Pancreas (tissue), 10 donors: Measurements from ENCODE around the gene CACNA2D2. TPM values are rescaled to one million over a fixed set of nuclear protein-coding genes. Genes with fewer than 3 reads are reported as not detected.

Experiments used
- ATAC-seq, 4 donors: fragments of 200-7000 bp; cut with Tn5 transposase; one replicate each; pipeline versions ENCODE4 v1.8.0 to v1.9.1; 2020; ENCODE audit warnings: mild to moderate bottlenecking in 4 of 4, moderate library complexity in 4 of 4
- DNase-seq, 6 donors: peaks; one replicate each; pipeline ENCODE4 v3.0.0-alpha.2; 2020
- FAIRE-seq: peaks from 2 replicates; lab custom pipeline; 2012; peaks lifted over from hg19 to GRCh38; lab: Jason Lieb, UNC
- H3K27ac ChIP-seq, 4 donors: fragments of 200-600 bp; sonication (generic); 1 replicate in 3 of 4; 2 replicates in 1 of 4; pipeline versions ENCODE4 v1.5.0 to v1.8.0; 2020
- H3K27me3 ChIP-seq, 4 donors: fragments of 200-600 bp; one replicate each; pipeline ENCODE4 v1.8.0; 2021
- H3K36me3 ChIP-seq, 3 donors: fragments of 200-600 bp; sonication (generic) in 1 of 3; one replicate each; pipeline versions ENCODE4 v1.5.0 to v1.8.0; 2020 to 2021
- H3K4me1 ChIP-seq, 3 donors: fragments of 200-600 bp; one replicate each; pipeline ENCODE4 v1.8.0; 2021
- H3K4me3 ChIP-seq, 4 donors: fragments of 200-600 bp; sonication (generic) in 2 of 4; one replicate each; pipeline versions ENCODE4 v1.5.0 to v1.8.0; 2020 to 2021
- H3K9me3 ChIP-seq, 4 donors: fragments of 200-600 bp; one replicate each; pipeline ENCODE4 v1.8.0; 2021
- CTCF ChIP-seq, 4 donors: fragments of 200-600 bp; sonication (generic) in 3 of 4; IDR thresholded peaks; one replicate each; pipeline versions ENCODE4 v1.5.0 to v1.8.0; 2021; ENCODE audit warnings: antibody characterized with exemption in 4 of 4
- WGBS, 2 donors: extraction: QIAGEN DNeasy Blood & Tissue Kit; methylation state at CpG; one replicate each; pipeline ENCODE4 v1.1.7; 2013; 5-methylcytosine and 5-hydroxymethylcytosine counted together
- intact Hi-C, 3 donors: fragments of 100-400 bp; cut with DNase I; formaldehyde crosslinking; loops; one replicate each; pipeline versions ENCODE4 v1.11.1 to v1.14.2; 2022
- polyA plus RNA-seq, 2 donors: library from polyadenylated mRNA; stranded (reverse); fragments of 200-250 nt; gene quantifications; one replicate each; pipeline ENCODE4 v1.2.3, GENCODE V29; 2013
- total RNA-seq, 6 donors: library from RNA; stranded (reverse); fragmentation: NEBNext Ultra II Directional in 4 of 6; extraction: Animal tissue kit (Norgen Biotek cat#: 25700) in 4 of 6; gene quantifications; one replicate each; pipeline versions ENCODE4 v1.2.1 to v1.2.4, GENCODE V29; 2021 to 2023
- donor health status: healthy with polysubstance abuse.
- donor health status: DM: no; HTN: no; CAD: no; lungs with moderate emphysema.
- donor health status: DM: no; HTN: no; CAD: no.
- donor health status: control.
- donor health status: control.
- donor health status: Bipolar disorder and iron deficiency.
- donor health status: DM: yes; HTN: yes; CAD: no.
- donor health status: DM: no; HTN: no; CAD: no.
- donor health status: DM: no; HTN: no; CAD: no.
- donor health status: DM: yes; HTN: yes; CAD: no.

The CACNA2D2 gene
- total and polyA plus RNA-seq, 8 donors: 1.1 to 19.5 (median 3.3) TPM

GRCh38 chr3:50395070-50395860, 108.2 kb downstream of the CACNA2D2 start:
- no peak for ATAC-seq
- intact Hi-C loops: no loop called here

GRCh38 chr3:50393061-50393460, 110.4 kb downstream of the CACNA2D2 start:
- Histone ChIP-seq H3K36me3 (no peaks in the 10 kb centered on the region), H3K4me1 (peaks cover 14 to 27% (median 27%) of the 10 kb centered on the region in 3 donors), H3K9me3 (no peaks in the 10 kb centered on the region), H3K27me3 (no peaks in the 10 kb centered on the region), H3K27ac (no peak overlapping the region), H3K4me3 (no peak overlapping the region)
- TF ChIP-seq CTCF (IDR thresholded peaks at IDR 0.05): no peak
- WGBS, 2 donors: 80 to 94% methylated on average over 5 of the region's 5 CpGs
- FAIRE-seq (no peak), DNase-seq (no peak), ATAC-seq (no peak)
- intact Hi-C loops: no loop called here

More at GRCh38 chr3:50395070-50395860, 108.2 kb downstream of the CACNA2D2 start:
- WGBS, 2 donors: 69 to 70% methylated on average over 10 of the region's 10 CpGs
- no peak for TF ChIP-seq CTCF (IDR thresholded peaks at IDR 0.05)
- Histone ChIP-seq H3K27me3 (no peaks in the 10 kb centered on the region), H3K9me3 (no peaks in the 10 kb centered on the region), H3K4me3 (no peak overlapping the region), H3K27ac (no peak overlapping the region), H3K36me3 (no peaks in the 10 kb centered on the region), H3K4me1 (peaks cover 7 to 11% (median 10%) of the 10 kb centered on the region in 3 donors)
- FAIRE-seq: no peak
- DNase-seq: peak in 1 of 6 donors; percentile 52

GRCh38 chr3:50392101-50392715, 111.2 kb downstream of the CACNA2D2 start:
- Histone ChIP-seq H3K27ac (no peak overlapping the region), H3K4me3 (no peak overlapping the region), H3K9me3 (no peaks in the 10 kb centered on the region), H3K36me3 (no peaks in the 10 kb centered on the region), H3K27me3 (no peaks in the 10 kb centered on the region), H3K4me1 (peaks cover 14 to 30% (median 27%) of the 10 kb centered on the region in 3 donors)
- intact Hi-C loops: no loop called here
- no peak for TF ChIP-seq CTCF (IDR thresholded peaks at IDR 0.05)
- DNase-seq (peak in 1 of 6 donors; percentile 23), FAIRE-seq (no peak), ATAC-seq (no peak)
- 72 to 78% methylated on average over 3 to 5 of the region's 5 CpGs for WGBS, 2 donors

DNA sequence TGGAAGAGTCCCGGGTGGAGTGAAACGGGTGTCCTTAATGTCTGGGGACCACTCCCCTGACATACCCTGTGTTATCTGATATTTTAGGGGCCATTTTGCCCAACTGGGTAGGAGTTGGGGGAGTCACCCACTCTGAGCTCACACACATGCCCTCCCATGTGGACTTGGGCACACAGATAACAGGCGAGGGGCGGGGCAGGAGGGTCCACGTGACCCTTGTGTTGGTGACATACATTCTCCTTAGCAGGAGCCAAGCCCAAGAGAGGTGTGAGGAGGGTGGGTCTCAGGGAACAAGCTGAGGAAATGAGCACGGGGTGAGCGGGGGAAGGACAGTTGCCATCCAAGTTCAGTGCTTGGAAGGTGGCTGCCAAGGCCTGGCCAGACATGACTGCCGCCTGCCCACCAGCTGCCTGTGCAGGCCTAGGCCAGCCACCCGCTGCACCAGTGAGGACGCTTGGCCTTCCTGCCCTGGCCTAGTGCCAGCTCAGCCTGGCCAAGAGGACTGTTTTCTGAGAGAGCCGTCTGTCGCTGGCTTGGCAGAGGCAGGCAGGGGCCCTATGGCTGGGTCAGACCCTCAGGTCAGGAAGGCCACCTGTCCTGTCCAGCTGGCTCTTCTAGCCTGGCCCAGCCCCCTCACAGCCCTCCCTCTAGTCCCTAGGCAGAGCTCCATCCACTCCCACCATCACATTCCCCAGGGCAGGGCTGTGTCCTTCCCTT, 112.8 kb downstream of the CACNA2D2 start:
- H3K27ac ChIP-seq: peak overlapping the region in 3 of 4 donors; percentile 37 to 52 (median 39)
- H3K9me3 ChIP-seq: no peaks in the 10 kb centered on the region
- DNase-seq (peak; percentile 65 to 96 (median 86)), FAIRE-seq (no peak), ATAC-seq (peak; percentile 65 to 78 (median 75))
- H3K4me1 ChIP-seq: peaks cover 14 to 30% (median 27%) of the 10 kb centered on the region in 3 donors
- WGBS, 2 donors: 41 to 43% methylated on average over 11 to 12 of the region's 12 CpGs
- intact Hi-C loops: no loop called here
- no peaks in the 10 kb centered on the region for H3K36me3 ChIP-seq
- no peak for TF ChIP-seq CTCF (IDR thresholded peaks at IDR 0.05)
- no peak overlapping the region for H3K4me3 ChIP-seq
- no peaks in the 10 kb centered on the region for H3K27me3 ChIP-seq
